Measurements from ENCODE around the gene TRAPPC3. TPM values are rescaled to one million over a fixed set of nuclear protein-coding genes. Genes with fewer than 3 reads are reported as not detected.

TRAPPC3 gene
- total RNA-seq, 3 donors from 2014 or later (not counting 1 experiment from before 2014, with no cell fraction given): 28.0 to 34.7 (median 34.3) TPM

DNA sequence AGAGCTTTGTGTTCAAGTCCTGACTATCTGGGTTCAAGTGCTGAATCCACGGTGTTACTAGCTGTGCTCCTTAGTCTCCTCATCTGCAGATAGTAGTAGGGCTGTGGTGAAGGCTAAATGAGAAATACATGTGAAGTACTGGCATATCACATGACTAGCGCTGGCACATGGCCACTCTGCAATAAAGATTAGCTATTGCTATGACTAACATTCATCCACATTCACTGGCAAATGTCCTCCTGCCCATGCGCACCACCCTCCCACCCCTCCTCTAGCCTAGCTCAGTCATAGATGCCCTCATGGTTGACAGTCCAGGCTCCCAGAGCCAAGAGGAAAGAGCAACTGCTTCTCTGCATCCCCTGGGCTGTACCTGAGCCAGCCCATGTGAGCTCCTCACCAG, 15.8 kb downstream of the TRAPPC3 start:
- H3K36me3 ChIP-seq (ENCODE audit: control insufficient read depth, insufficient read depth, low read length): peaks cover 25% of the 10 kb centered on the region
- no peaks in the 10 kb centered on the region for H3K4me1 ChIP-seq (ENCODE audit: control insufficient read depth, insufficient read depth, low read length)
- intact Hi-C loops (cut with micrococcal nuclease): no loop called here
- H3K9me3 Mint-ChIP-seq: no peaks in the 10 kb centered on the region
- H3K4me1 Mint-ChIP-seq: no peaks in the 10 kb centered on the region
- H3K4me3 Mint-ChIP-seq: no peak overlapping the region
- DNase-seq (no peak), ATAC-seq (no peak)
- no peak overlapping the region for H3K4me3 ChIP-seq (ENCODE audit: low read length)
- H3K27ac Mint-ChIP-seq: no peak overlapping the region
- no peaks in the 10 kb centered on the region for H3K9me3 ChIP-seq (ENCODE audit: control insufficient read depth, insufficient read depth, low read length)
- 88% methylated on average over 3 of the region's 3 CpGs for WGBS (ENCODE audit: insufficient coverage)
- H3K36me3 Mint-ChIP-seq: no peaks in the 10 kb centered on the region
- TF ChIP-seq CTCF (IDR thresholded peaks at IDR 0.05): no peak
- H3K27ac ChIP-seq (ENCODE audit: low read length): no peak overlapping the region
- no peaks in the 10 kb centered on the region for H3K27me3 Mint-ChIP-seq (ENCODE audit: low read depth in 2 of 2)
- no peaks in the 10 kb centered on the region for H3K27me3 ChIP-seq (ENCODE audit: control insufficient read depth, insufficient read depth, low read length)

- peaks cover 0 to 3% of the 10 kb centered on the region in 2 donors for H3K27me3 Mint-ChIP-seq (ENCODE audit: low read depth in 2 of 2)
- peaks cover 1% of the 10 kb centered on the region for H3K4me1 ChIP-seq (ENCODE audit: control insufficient read depth, insufficient read depth, low read length)
- 75% methylated on average over 3 of the region's 3 CpGs for WGBS (ENCODE audit: insufficient coverage)
- no peak overlapping the region for H3K4me3 Mint-ChIP-seq
- no peaks in the 10 kb centered on the region for H3K27me3 ChIP-seq (ENCODE audit: control insufficient read depth, insufficient read depth, low read length)
- H3K4me1 Mint-ChIP-seq: peaks cover 0 to 2% of the 10 kb centered on the region in 2 donors
- TF ChIP-seq CTCF (IDR thresholded peaks at IDR 0.05): no peak
- no peaks in the 10 kb centered on the region for H3K9me3 Mint-ChIP-seq
- H3K4me3 ChIP-seq (ENCODE audit: low read length): no peak overlapping the region
- intact Hi-C loops (cut with micrococcal nuclease): no loop called here
- H3K36me3 Mint-ChIP-seq: no peaks in the 10 kb centered on the region
- no peaks in the 10 kb centered on the region for H3K9me3 ChIP-seq (ENCODE audit: control insufficient read depth, insufficient read depth, low read length)
- no peak overlapping the region for H3K27ac Mint-ChIP-seq
- no peak for ATAC-seq
- H3K27ac ChIP-seq (ENCODE audit: low read length): no peak overlapping the region
- DNase-seq: no peak
- peaks cover 11% of the 10 kb centered on the region for H3K36me3 ChIP-seq (ENCODE audit: control insufficient read depth, insufficient read depth, low read length)
Observed at GRCh38 chr1:36132029-36132428, 17.3 kb downstream of the TRAPPC3 start.

GRCh38 chr1:36128905-36129206, 20.4 kb downstream of the TRAPPC3 start:
- Mint-ChIP-seq H3K4me3 (no peak overlapping the region), H3K27me3 (ENCODE audit: low read depth in 2 of 2) (peaks cover 9 to 18% of the 10 kb centered on the region in 2 donors), H3K36me3 (no peaks in the 10 kb centered on the region), H3K27ac (no peak overlapping the region), H3K4me1 (peaks cover 0 to 25% of the 10 kb centered on the region in 2 donors), H3K9me3 (no peaks in the 10 kb centered on the region)
- H3K36me3 ChIP-seq (ENCODE audit: control insufficient read depth, insufficient read depth, low read length): no peaks in the 10 kb centered on the region
- no peak overlapping the region for H3K27ac ChIP-seq (ENCODE audit: low read length)
- no peak for ATAC-seq
- DNase-seq: no peak
- intact Hi-C loops (cut with micrococcal nuclease): no loop called here
- no peaks in the 10 kb centered on the region for H3K9me3 ChIP-seq (ENCODE audit: control insufficient read depth, insufficient read depth, low read length)
- no peak overlapping the region for H3K4me3 ChIP-seq (ENCODE audit: low read length)
- peaks cover 12% of the 10 kb centered on the region for H3K27me3 ChIP-seq (ENCODE audit: control insufficient read depth, insufficient read depth, low read length)
- 96% methylated on average over 3 of the region's 3 CpGs for WGBS (ENCODE audit: insufficient coverage)
- no peak for TF ChIP-seq CTCF (IDR thresholded peaks at IDR 0.05)
- H3K4me1 ChIP-seq (ENCODE audit: control insufficient read depth, insufficient read depth, low read length): peaks cover 22% of the 10 kb centered on the region

- Histone ChIP-seq H3K9me3 (ENCODE audit: control insufficient read depth, insufficient read depth, low read length) (no peaks in the 10 kb centered on the region), H3K4me1 (ENCODE audit: control insufficient read depth, insufficient read depth, low read length) (peaks cover 27% of the 10 kb centered on the region), H3K4me3 (ENCODE audit: low read length) (no peak overlapping the region), H3K27me3 (ENCODE audit: control insufficient read depth, insufficient read depth, low read length) (peaks cover 12% of the 10 kb centered on the region), H3K36me3 (ENCODE audit: control insufficient read depth, insufficient read depth, low read length) (no peaks in the 10 kb centered on the region), H3K27ac (ENCODE audit: low read length) (no peak overlapping the region)
- no peak for TF ChIP-seq CTCF (IDR thresholded peaks at IDR 0.05)
- Mint-ChIP-seq H3K4me3 (no peak overlapping the region), H3K9me3 (no peaks in the 10 kb centered on the region), H3K36me3 (no peaks in the 10 kb centered on the region), H3K27me3 (ENCODE audit: low read depth in 2 of 2) (peaks cover 14 to 23% of the 10 kb centered on the region in 2 donors), H3K4me1 (peaks cover 4 to 30% of the 10 kb centered on the region in 2 donors), H3K27ac (no peak overlapping the region)
- ATAC-seq (no peak), DNase-seq (no peak)
- WGBS (ENCODE audit: insufficient coverage): 91% methylated on average over 11 of the region's 11 CpGs
- intact Hi-C loops (cut with micrococcal nuclease): no loop called here
Observed at GRCh38 chr1:36128126-36128904, 21.0 kb downstream of the TRAPPC3 start.
